ENCODE results near the gene TOP3A. TPM values are rescaled to one million over a fixed set of nuclear protein-coding genes. Genes with fewer than 3 reads are reported as not detected.
A peak's percentile ranks its signal among the peaks of the same experiment; 100 is the strongest.

TOP3A gene
- total RNA-seq, 2 experiments from 2014 or later, result 21.5 to 24.8 TPM

GRCh38 chr17:18224387-18225120, 90.2 kb downstream of the TOP3A start:
- Mint-ChIP-seq H3K27me3 (no peaks in the 10 kb centered on the region), H3K9me3 (no peaks in the 10 kb centered on the region), H3K4me3 (peak overlapping the region; percentile 84), H3K27ac (peak overlapping the region; percentile 62), H3K36me3 (ENCODE audit: low read depth) (no peaks in the 10 kb centered on the region), H3K4me1 (ENCODE audit: low read depth) (peaks cover 25% of the 10 kb centered on the region)
- intact Hi-C loops (cut with DNase I, micrococcal nuclease), result loop anchor here in 1 of 2 experiments (1.0 kb wide), 3 partner anchors 36 to 91 kb away; partner anchors contain the start of genes ALKBH5, MIEF2 and SMCR8
- CTCF ChIA-PET, result no interaction called here
- no peak overlapping the region for H3K27ac ChIP-seq (ENCODE audit: low read depth in 1 of 2, low read length in 2 of 2)
- peak in 1 of 14 experiments; percentile 44 for DNase-seq
- peak overlapping the region; percentile 29 for H3K4me3 ChIP-seq (ENCODE audit: low read length)
- no peaks in the 10 kb centered on the region for H3K27me3 ChIP-seq (ENCODE audit: control insufficient read depth in 1 of 2, insufficient read depth in 2 of 2, low read length in 2 of 2)
- no peaks in the 10 kb centered on the region for H3K9me3 ChIP-seq (ENCODE audit: control insufficient read depth in 1 of 2, insufficient read depth in 1 of 2, low read length in 2 of 2)
- H3K36me3 ChIP-seq (ENCODE audit: insufficient read depth, low read length), result no peaks in the 10 kb centered on the region
- no peak for ATAC-seq (ENCODE audit: poor library complexity)
- H3K4me1 ChIP-seq (ENCODE audit: insufficient read depth, low read length), result peaks cover 42% of the 10 kb centered on the region
- TF ChIP-seq CTCF (IDR thresholded peaks at IDR 0.05), result no peak
- POLR2A ChIA-PET, result interaction anchor here (1.1 to 1.7 kb wide), 3 partner anchors 31 to 41 kb away, joined by 3 to 7 read pairs (median 4); partner anchors contain the start of gene ALKBH5

- Mint-ChIP-seq H3K4me3 (no peak overlapping the region), H3K4me1 (ENCODE audit: low read depth) (peaks cover 25% of the 10 kb centered on the region), H3K27me3 (no peaks in the 10 kb centered on the region), H3K36me3 (ENCODE audit: low read depth) (no peaks in the 10 kb centered on the region), H3K9me3 (no peaks in the 10 kb centered on the region), H3K27ac (no peak overlapping the region)
- intact Hi-C loops (cut with DNase I, micrococcal nuclease), result no loop called here
- DNase-seq (no peak), ATAC-seq (ENCODE audit: poor library complexity) (no peak)
- CTCF ChIA-PET, result no interaction called here
- POLR2A ChIA-PET, result interaction anchor here (1.6 kb wide), 1 partner anchor 40 kb away, joined by 7 read pairs; the partner anchor contains the start of gene ALKBH5
- Histone ChIP-seq H3K27me3 (ENCODE audit: control insufficient read depth in 1 of 2, insufficient read depth in 2 of 2, low read length in 2 of 2) (no peaks in the 10 kb centered on the region), H3K4me1 (ENCODE audit: insufficient read depth, low read length) (peaks cover 39% of the 10 kb centered on the region), H3K9me3 (ENCODE audit: control insufficient read depth in 1 of 2, insufficient read depth in 1 of 2, low read length in 2 of 2) (no peaks in the 10 kb centered on the region), H3K36me3 (ENCODE audit: insufficient read depth, low read length) (no peaks in the 10 kb centered on the region), H3K27ac (ENCODE audit: low read depth in 1 of 2, low read length in 2 of 2) (no peak overlapping the region), H3K4me3 (ENCODE audit: low read length) (no peak overlapping the region)
- no peak for TF ChIP-seq CTCF (IDR thresholded peaks at IDR 0.05)
Measured at GRCh38 chr17:18224053-18224386, 90.8 kb downstream of the TOP3A start.

Small RNAs within 50 kb of the gene (microRNA-seq; reads per million reads assigned to microRNA genes)
- not detected for gene MIR6778 (ENCODE audit: borderline microRNAs expressed, borderline replicate concordance)

Other genes with a start within 250 kb of the TOP3A start
- gene DRG2, start 227.0 kb downstream of the TOP3A start, total RNA-seq, result 10 to 100 TPM; 38.9 to 40.6 TPM
- 1 to 10 TPM; 1.2 to 1.6 TPM for gene MYO15A, start 206.2 kb downstream of the TOP3A start, total RNA-seq
- gene ALKBH5, start 131.2 kb downstream of the TOP3A start, total RNA-seq, result 100 to 1,000 TPM; 117 to 119 TPM
- gene LLGL1, start 89.4 kb downstream of the TOP3A start, total RNA-seq, result 10 to 100 TPM; 10.8 to 11.6 TPM
- 100 to 1,000 TPM; 179 to 190 TPM for gene FLII, start 56.3 kb downstream of the TOP3A start, total RNA-seq
- gene MIEF2, start 54.3 kb downstream of the TOP3A start, total RNA-seq, result 10 to 100 TPM; 10.7 to 14.3 TPM
- gene SMCR8, start 299 bp upstream of the TOP3A start, total RNA-seq, result 10 to 100 TPM; 52.2 to 54.5 TPM
- gene SHMT1, start 48.6 kb upstream of the TOP3A start, total RNA-seq, result 1 to 10 TPM; 5.6 to 7.1 TPM
- not detected for gene EVPLL, start 62.8 kb upstream of the TOP3A start, total RNA-seq
- not detected for gene LGALS9C, start 161.8 kb upstream of the TOP3A start, total RNA-seq